GM18517 (cell line): ENCODE measurements around the gene KCNJ5.
A peak's percentile ranks its signal among the peaks of the same experiment; 100 is the strongest.

Source experiments
- ATAC-seq: cut with Tn5 transposase; IDR thresholded peaks from one replicate; pipeline ENCODE4 v1.9.1; 2021; ENCODE audit warnings: mild to moderate bottlenecking, moderate library complexity; ENCODE audit not compliant: unreplicated experiment

The KCNJ5 gene

GRCh38 chr11:128893578-128894285 lies 2.6 kb downstream of the KCNJ5 start:
- ATAC-seq, result peak; percentile 73

GRCh38 chr11:128894286-128894681 lies 3.1 kb downstream of the KCNJ5 start:
- no peak for ATAC-seq

- no peak for ATAC-seq
These were observed 3.5 kb downstream of the KCNJ5 start for GRCh38 chr11:128894685-128895084.

- no peak for ATAC-seq
These were observed 4.4 kb downstream of the KCNJ5 start for GRCh38 chr11:128895526-128895925.

GRCh38 chr11:128896356-128896755 lies 5.2 kb downstream of the KCNJ5 start:
- no peak for ATAC-seq

- ATAC-seq, result no peak
These were observed 6.7 kb downstream of the KCNJ5 start for GRCh38 chr11:128897826-128898225.

GRCh38 chr11:128898580-128899344 lies 7.6 kb downstream of the KCNJ5 start:
- no peak for ATAC-seq

- no peak for ATAC-seq
These were observed 9.3 kb downstream of the KCNJ5 start for GRCh38 chr11:128900468-128900867.

GRCh38 chr11:128901653-128902514 lies 10.7 kb downstream of the KCNJ5 start:
- no peak for ATAC-seq

- no peak for ATAC-seq
These were observed 11.4 kb downstream of the KCNJ5 start for GRCh38 chr11:128902515-128903066.

GRCh38 chr11:128903248-128904061 lies 12.3 kb downstream of the KCNJ5 start:
- ATAC-seq, result no peak

- ATAC-seq, result no peak
These were observed 13.1 kb downstream of the KCNJ5 start for GRCh38 chr11:128904303-128904655.

GRCh38 chr11:128904656-128905344 lies 13.6 kb downstream of the KCNJ5 start:
- ATAC-seq, result no peak

- no peak for ATAC-seq
These were observed 14.4 kb downstream of the KCNJ5 start for GRCh38 chr11:128905345-128906184.

- ATAC-seq, result no peak
These were observed 15.3 kb downstream of the KCNJ5 start for GRCh38 chr11:128906185-128907050.

GRCh38 chr11:128907585-128907984 lies 16.4 kb downstream of the KCNJ5 start:
- ATAC-seq, result no peak

- no peak for ATAC-seq
These were observed 17.5 kb downstream of the KCNJ5 start for GRCh38 chr11:128908391-128909246.
